HG02981 (cell line): ENCODE measurements around the gene CREB3L2.

ENCODE experiments used
- ATAC-seq: cut with Tn5 transposase; IDR thresholded peaks from one replicate; pipeline ENCODE4 v1.9.1; 2021; ENCODE audit warnings: mild to moderate bottlenecking, moderate library complexity; ENCODE audit not compliant: unreplicated experiment

CREB3L2 gene

GRCh38 chr7:137879357-137880158 lies 122.3 kb downstream of the CREB3L2 start:
- no peak for ATAC-seq

- no peak for ATAC-seq
These were observed 123.4 kb downstream of the CREB3L2 start for GRCh38 chr7:137878333-137878961.

GRCh38 chr7:137877027-137877675 lies 124.7 kb downstream of the CREB3L2 start:
- ATAC-seq, result no peak

GRCh38 chr7:137875746-137876145 lies 126.1 kb downstream of the CREB3L2 start:
- no peak for ATAC-seq

- no peak for ATAC-seq
These were observed 127.7 kb downstream of the CREB3L2 start for GRCh38 chr7:137873979-137874777.

- ATAC-seq, result no peak
These were observed 128.4 kb downstream of the CREB3L2 start for GRCh38 chr7:137873524-137873923.

- ATAC-seq, result no peak
These were observed 130.5 kb downstream of the CREB3L2 start for GRCh38 chr7:137871170-137871915.

- ATAC-seq, result no peak
These were observed 131.2 kb downstream of the CREB3L2 start for GRCh38 chr7:137870684-137871083.

- no peak for ATAC-seq
These were observed 131.8 kb downstream of the CREB3L2 start for GRCh38 chr7:137870078-137870477.

- no peak for ATAC-seq
These were observed 132.6 kb downstream of the CREB3L2 start for GRCh38 chr7:137869260-137869659.

GRCh38 chr7:137867289-137867688 lies 134.6 kb downstream of the CREB3L2 start:
- ATAC-seq, result no peak

- no peak for ATAC-seq
These were observed 136.1 kb downstream of the CREB3L2 start for GRCh38 chr7:137865764-137866163.

GRCh38 chr7:137862964-137863363 lies 138.9 kb downstream of the CREB3L2 start:
- ATAC-seq, result no peak

GRCh38 chr7:137862358-137862757 lies 139.5 kb downstream of the CREB3L2 start:
- no peak for ATAC-seq

- ATAC-seq, result no peak
These were observed 141.3 kb downstream of the CREB3L2 start for GRCh38 chr7:137860542-137860941.

GRCh38 chr7:137853053-137853452 lies 148.8 kb downstream of the CREB3L2 start:
- ATAC-seq, result no peak

- no peak for ATAC-seq
These were observed 149.8 kb downstream of the CREB3L2 start for GRCh38 chr7:137852108-137852507.

- no peak for ATAC-seq
These were observed 150.6 kb downstream of the CREB3L2 start for GRCh38 chr7:137850972-137851945.

GRCh38 chr7:137850571-137850970 lies 151.3 kb downstream of the CREB3L2 start:
- no peak for ATAC-seq
